Prostate gland (tissue), 1 donor: Measurements from ENCODE around the gene CELF4.

Experiments
- POLR2A ChIP-seq: fragments of 450-650 bp; IDR thresholded peaks from one replicate; pipeline ENCODE4 v1.6.1; 2016; ENCODE audit warnings: antibody characterized with exemption, mild to moderate bottlenecking
- POLR2AphosphoS5 ChIP-seq: sonication (generic); formaldehyde crosslinking; IDR thresholded peaks from one replicate; pipeline ENCODE4 v1.6.1; 2017; ENCODE audit warnings: antibody characterized with exemption

DNA sequence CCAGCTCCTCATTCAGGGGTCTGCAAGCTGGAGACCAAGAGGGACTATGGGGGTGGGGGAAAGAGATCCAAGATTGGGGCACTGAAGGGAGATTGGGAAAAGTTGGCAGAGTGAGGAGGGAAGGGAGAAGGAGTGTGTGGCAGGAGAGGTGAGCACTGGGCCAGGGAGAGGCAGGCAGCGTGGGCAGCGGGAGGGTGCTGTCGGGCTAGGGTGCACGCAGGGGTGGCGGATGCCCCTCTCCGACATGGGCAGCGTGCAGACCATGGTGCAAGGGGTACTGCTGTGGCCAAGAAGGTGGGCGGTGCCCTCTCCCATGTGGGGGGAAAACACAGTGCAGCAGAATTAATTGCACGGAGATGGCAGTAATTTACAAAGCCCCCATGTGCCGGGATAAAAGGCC is 74.1 kb downstream of the CELF4 start:
- TF ChIP-seq POLR2A (no peak), POLR2AphosphoS5 (no peak)
